Bronchial epithelial cell (primary cell): ENCODE results near the gene MAP3K10. TPM values are rescaled to one million over a fixed set of nuclear protein-coding genes. Genes with fewer than 3 reads are reported as not detected.

Experiments used
- DNase-seq: peaks from one replicate; pipeline ENCODE4 v3.0.0-alpha.2; 2010; ENCODE audit warnings: low read depth
- FAIRE-seq: peaks from 2 replicates; lab custom pipeline; 2011; peaks lifted over from hg19 to GRCh38; lab: Jason Lieb, UNC
- H3K27me3 ChIP-seq: 2 replicates; pipeline ENCODE4 v1.5.1; 2011; ENCODE audit warnings: low read length; ENCODE audit not compliant: control insufficient read depth, insufficient read depth
- H3K36me3 ChIP-seq: 2 replicates; pipeline ENCODE4 v1.5.1; 2011; ENCODE audit warnings: low read length; ENCODE audit not compliant: control insufficient read depth, insufficient read depth
- H3K4me3 ChIP-seq: 2 replicates; pipeline ENCODE4 v1.5.1; 2011; ENCODE audit warnings: mild to moderate bottlenecking, low read depth, low read length, control low read depth
- total RNA-seq: library from RNA; depleted of rRNA; stranded (reverse); fragments of >200 nt; gene quantifications from 2 replicates; pipeline ENCODE4 v1.2.1, GENCODE V29; 2014
- TF ChIP-seq, protein P1 (sequence below): IDR thresholded peaks from 2 replicates; pipeline ENCODE4 v1.5.1; 2011; ENCODE audit warnings: mild to moderate bottlenecking, moderate library complexity, low read length, control low read depth, inconsistent platforms; ENCODE audit not compliant: insufficient read depth, severe bottlenecking

MAP3K10 gene
- total RNA-seq, 1 donor from 2014 or later: 5.0 TPM

DNA sequence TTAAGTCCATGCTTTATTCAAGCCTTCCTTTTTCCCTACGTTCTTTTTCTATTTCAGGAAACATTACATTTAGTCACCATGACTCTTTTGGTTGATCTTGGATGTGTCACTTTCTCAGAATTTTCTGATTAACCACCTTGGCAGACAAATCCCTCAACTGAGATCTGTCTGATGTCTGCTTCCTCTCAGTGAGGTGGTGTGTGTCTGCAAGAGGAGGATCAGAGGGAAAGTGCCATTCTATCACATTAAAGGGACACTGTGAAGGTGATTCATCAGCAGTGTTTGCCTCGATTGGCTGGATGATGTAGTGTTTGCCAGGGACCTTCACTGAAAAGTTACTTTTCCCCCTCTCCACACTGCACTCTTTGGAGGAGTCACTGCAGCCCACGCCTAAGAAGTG, 38.3 kb downstream of the MAP3K10 start:
- TF ChIP-seq, protein P1, sequence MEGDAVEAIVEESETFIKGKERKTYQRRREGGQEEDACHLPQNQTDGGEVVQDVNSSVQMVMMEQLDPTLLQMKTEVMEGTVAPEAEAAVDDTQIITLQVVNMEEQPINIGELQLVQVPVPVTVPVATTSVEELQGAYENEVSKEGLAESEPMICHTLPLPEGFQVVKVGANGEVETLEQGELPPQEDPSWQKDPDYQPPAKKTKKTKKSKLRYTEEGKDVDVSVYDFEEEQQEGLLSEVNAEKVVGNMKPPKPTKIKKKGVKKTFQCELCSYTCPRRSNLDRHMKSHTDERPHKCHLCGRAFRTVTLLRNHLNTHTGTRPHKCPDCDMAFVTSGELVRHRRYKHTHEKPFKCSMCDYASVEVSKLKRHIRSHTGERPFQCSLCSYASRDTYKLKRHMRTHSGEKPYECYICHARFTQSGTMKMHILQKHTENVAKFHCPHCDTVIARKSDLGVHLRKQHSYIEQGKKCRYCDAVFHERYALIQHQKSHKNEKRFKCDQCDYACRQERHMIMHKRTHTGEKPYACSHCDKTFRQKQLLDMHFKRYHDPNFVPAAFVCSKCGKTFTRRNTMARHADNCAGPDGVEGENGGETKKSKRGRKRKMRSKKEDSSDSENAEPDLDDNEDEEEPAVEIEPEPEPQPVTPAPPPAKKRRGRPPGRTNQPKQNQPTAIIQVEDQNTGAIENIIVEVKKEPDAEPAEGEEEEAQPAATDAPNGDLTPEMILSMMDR: no peak
- Histone ChIP-seq H3K4me3 (no peak overlapping the region), H3K27me3 (no peaks in the 10 kb centered on the region), H3K36me3 (peaks cover 3% of the 10 kb centered on the region)
- peak; percentile 54 for DNase-seq
- FAIRE-seq: no peak

DNA sequence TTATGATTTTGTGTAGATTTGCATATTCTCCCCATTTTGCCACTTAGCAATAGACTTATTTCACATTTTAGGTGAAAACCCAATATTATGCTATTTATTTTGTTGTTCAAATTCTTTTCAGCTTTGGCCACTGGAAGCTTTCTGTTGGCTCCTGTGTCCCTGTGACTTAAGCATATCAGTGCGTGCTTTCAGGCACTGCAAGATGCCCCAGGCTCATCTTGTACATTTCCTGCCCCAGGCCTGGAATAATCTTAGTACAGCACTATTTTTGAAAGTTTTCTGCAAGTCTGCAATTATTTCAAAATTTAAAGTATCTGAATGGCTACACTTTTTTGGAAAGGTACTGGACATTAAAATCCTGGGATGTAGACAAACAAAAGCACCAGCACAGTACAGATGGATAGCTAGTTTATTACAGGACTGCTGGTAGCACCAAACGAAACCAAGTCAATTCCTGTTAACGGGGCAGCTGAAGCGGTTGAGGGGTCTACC, 38.7 kb downstream of the MAP3K10 start:
- DNase-seq (no peak), FAIRE-seq (no peak)
- Histone ChIP-seq H3K4me3 (no peak overlapping the region), H3K27me3 (no peaks in the 10 kb centered on the region), H3K36me3 (peaks cover 4% of the 10 kb centered on the region)
- TF ChIP-seq, protein P1: no peak

DNA sequence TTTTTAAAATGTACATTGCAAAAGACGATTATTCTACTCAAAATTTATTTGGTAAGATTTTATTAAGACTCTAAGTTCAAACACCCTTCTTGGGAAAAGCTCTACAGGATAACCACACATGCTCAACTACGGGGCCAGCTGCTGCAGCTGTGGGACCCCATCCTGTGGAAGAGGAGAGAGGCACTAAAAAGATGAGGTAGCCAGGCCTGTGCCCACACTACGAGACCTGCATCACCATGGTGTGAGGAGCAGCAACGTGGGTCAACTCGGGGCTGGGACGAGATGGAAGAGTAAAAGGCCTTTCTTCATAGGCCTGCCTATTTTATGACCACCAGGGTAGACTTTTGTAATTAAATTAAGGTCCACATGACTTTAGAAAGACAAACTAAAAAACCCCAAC, 39.8 kb downstream of the MAP3K10 start:
- no peak for FAIRE-seq
- no peak overlapping the region for H3K4me3 ChIP-seq
- peaks cover 12% of the 10 kb centered on the region for H3K36me3 ChIP-seq
- TF ChIP-seq, protein P1: no peak
- no peak for DNase-seq
- H3K27me3 ChIP-seq: no peaks in the 10 kb centered on the region

DNA sequence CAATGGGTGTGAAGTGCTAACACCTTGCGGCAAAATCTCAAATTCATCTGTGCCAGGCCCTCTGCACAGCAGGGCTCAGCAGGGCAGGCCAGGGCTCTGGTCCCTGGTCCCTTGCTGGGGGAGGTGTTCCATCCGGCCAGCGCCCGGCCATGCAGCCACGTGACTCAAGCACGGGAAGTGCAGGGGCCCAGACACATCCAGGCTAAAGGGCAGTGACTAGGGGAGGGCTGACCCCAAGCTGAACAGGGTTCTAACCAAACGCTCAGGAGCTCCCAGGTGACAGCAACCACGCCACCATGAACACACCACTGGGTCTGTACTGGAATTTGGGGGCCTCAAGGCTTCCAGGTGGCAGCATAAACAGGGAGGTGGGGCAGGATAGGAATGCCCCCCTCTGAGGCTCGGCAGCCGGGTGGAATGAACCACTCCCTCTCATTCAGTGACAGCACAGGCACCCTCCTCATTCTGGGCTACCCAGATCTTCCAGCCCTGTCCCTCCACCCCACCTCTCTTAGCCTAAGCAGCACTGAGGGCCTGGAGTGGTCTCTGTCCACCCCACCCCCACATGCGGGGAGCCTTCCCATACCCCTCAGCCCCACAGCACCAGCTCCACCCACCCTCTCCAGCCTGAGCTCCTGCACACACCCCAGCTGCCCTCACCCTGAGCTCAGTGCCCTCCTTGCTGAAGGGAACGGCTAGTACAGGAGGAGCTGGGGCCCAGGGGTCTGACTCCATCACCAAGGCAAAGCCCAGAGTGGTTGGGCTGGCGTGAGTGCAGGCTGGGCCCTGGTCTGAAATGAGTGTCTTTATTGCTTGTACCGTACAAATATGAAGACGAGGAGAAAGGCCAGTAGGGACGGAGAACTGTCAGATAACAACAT, 40.6 kb downstream of the MAP3K10 start:
- no peak for FAIRE-seq
- TF ChIP-seq, protein P1: no peak

DNA sequence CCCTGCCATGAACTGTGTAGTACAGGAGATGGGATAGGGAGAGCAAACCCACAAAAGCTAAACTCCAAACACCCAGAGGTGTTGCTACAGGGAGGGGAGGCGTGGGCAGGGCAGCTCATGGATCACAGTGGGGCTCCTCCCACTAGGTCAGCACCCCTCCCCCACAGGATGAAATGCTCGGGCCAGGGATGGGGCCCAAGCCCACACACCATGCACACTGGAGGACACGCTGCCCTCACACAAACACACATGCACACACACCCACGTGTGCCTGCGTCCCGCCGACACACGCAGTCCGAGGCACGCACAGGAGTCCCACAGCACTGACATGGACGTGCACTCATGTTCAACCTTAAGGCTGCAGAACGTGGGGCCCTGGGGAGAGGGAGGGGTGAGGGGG, 41.3 kb downstream of the MAP3K10 start:
- no peaks in the 10 kb centered on the region for H3K27me3 ChIP-seq
- TF ChIP-seq, protein P1: no peak
- peaks cover 12% of the 10 kb centered on the region for H3K36me3 ChIP-seq
- FAIRE-seq (no peak), DNase-seq (no peak)
- H3K4me3 ChIP-seq: no peak overlapping the region

More for the DNA sequence above, 40.6 kb downstream of the MAP3K10 start:
- Histone ChIP-seq H3K4me3 (no peak overlapping the region), H3K27me3 (no peaks in the 10 kb centered on the region), H3K36me3 (peaks cover 12% of the 10 kb centered on the region)
- DNase-seq: no peak
